HG02938 (cell line): ENCODE results near the gene SMTNL2.
"Not testable (repeated sequence)": the region's sequence is repeated elsewhere in the genome, so short reads cannot be mapped to it uniquely, and the experiment has no call there.

ENCODE experiments used
- ATAC-seq: cut with Tn5 transposase; IDR thresholded peaks from one replicate; pipeline ENCODE4 v1.9.1; 2021; ENCODE audit warnings: mild to moderate bottlenecking, moderate library complexity; ENCODE audit not compliant: unreplicated experiment

Gene SMTNL2

GRCh38 chr17:4599505-4600281 lies 15.4 kb downstream of the SMTNL2 start:
- no peak for ATAC-seq

DNA sequence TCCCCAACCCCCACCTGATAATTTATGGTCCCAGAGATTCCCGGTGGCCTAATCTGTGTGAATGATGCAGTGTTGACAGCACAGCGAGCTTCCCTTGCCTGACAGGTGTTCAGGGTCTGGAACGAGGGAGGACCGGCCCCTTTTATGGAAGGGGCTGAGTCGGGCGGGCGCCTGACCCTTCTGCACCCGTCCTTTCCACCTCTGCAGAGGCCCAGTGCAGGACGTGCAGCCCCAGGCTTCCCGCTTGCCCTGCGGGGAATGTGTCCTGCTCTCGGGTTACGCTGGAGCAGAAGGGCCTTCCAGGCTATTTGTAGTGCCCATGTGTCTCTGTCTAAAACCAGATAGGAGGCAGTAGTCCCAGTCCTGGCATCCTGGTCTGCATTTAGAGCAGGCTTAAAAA lies 16.2 kb downstream of the SMTNL2 start:
- ATAC-seq, result no peak

DNA sequence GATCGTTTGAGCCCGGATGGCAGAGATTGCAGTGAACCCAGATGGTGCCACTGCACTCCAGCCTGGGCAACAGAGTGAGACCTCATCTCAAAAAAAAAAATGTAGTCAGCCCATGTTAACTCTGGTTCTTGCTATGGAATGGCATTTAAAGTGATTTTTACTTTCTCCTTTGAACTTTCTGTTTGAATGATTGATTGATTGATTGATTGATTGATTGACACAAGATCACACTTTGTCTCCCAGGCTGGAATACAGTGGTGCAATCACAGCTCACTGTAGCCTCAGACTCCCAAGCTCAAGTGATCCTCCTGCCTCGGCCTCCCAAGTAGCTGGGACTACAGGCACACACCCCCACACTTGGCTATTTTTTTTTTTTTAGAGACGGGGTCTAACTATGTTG lies 17.0 kb downstream of the SMTNL2 start:
- no peak for ATAC-seq

DNA sequence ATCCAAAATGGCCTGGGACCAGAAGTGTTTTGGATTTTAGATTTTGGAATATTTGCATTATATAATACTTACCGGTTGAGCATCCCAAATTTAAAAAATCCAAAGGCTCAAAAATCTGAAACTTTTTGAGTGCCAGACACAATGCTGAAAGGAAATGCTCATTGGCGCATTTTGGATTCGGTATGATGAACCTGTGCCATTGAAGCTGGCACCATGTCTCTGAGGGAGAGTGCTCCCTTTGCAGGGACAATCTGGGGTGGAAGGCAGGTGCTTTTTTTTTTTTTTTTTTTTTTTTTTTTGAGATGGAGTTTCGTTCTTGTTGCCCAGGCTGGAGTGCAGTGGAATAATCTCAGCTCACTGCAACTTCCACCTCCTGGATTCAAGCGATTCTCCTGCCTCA lies 17.7 kb downstream of the SMTNL2 start:
- ATAC-seq, result no peak

DNA sequence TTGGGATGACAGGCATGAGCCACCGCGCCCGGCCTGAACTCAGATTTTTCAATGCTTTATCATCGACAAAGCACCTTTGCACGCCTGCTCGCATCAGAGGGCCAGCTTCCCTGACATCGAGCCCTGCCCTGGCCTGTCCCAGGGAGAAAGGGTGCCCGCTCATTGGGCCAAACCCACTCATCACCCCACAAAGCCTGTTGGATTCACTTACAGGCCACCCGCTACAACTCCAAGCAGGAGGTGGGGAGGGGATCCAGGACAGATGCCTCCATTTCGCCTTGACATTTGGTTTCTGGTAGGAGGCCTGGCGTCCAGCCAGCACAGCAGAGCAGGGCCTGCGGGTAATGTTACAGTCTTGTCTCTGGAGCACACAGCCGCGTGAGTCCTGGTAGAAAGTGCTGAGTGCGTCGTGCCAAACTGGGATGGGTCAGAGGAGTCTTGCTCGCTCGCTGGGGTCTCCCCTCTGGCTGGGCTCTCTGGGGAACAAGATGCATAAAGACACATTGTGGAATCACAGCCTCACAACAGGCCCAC lies 19.8 kb downstream of the SMTNL2 start:
- ATAC-seq, result no peak

- not testable (repeated sequence) for ATAC-seq
Measured at GRCh38 chr17:4604736-4605135, 20.4 kb downstream of the SMTNL2 start.

- ATAC-seq, result no peak
Measured at GRCh38 chr17:4605826-4606225, 21.5 kb downstream of the SMTNL2 start.

DNA sequence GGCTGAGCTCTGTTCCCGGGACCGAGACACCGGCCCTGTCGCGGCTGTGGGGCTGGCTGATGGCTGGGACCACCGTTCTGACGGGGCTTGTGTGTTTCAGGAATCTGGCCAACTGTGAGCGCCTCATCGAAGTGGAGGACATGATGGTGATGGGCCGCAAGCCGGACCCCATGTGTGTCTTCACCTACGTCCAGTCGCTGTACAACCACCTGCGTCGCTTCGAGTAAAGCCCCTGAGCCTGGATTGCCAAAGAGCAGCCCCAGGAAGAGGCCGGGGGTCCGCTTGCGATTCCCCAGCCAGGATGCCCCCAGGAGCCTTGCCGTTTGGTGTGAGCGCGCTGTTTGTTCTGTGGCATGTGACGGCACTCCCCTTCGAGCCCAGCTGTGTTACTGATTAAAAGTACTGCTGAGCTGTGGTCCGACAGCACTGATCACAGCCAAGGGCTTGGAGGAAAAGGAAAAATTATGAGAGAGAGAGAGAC lies 23.0 kb downstream of the SMTNL2 start:
- no peak for ATAC-seq

- ATAC-seq, result no peak
Measured at GRCh38 chr17:4607773-4608187, 23.5 kb downstream of the SMTNL2 start.

DNA sequence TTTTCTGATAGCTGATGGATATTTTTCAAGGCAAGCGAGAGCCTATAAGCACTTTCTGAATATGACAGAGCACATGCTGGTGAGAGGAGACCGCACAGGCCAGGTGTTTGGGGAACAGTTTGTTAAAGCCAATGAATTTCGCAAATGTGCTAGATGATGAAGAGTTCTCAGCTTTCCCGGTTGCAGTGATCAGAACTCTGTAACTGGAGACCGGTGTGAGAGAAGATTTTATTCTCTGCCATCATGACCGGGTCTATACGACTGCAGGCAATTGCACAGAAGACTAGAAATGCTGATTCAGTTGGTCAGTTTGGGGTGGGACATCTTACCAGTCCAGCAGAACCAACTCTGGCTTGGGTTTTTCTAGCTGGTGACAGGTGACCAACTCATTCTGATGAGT lies 25.4 kb downstream of the SMTNL2 start:
- no peak for ATAC-seq

GRCh38 chr17:4610162-4610561 lies 25.8 kb downstream of the SMTNL2 start:
- no peak for ATAC-seq

DNA sequence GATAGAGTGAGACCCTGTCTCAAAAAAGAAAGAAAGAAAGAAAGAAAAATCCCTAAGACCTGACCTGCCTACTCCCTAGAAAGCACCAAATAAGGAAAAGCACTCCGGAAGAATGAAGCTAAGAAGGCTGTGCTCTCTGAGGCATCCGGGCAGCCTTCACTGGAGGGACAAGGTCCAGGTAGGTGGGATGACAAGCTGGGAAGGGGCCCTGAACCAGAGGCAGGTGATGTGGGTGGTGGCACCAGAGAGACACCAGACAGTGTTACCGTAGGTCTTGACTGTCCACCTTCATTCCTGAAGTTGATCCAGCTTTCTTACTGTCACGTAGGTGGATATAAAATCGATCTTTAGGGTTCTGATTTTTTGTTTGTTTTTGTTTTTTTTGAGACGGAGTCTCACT lies 26.3 kb downstream of the SMTNL2 start:
- no peak for ATAC-seq

GRCh38 chr17:4616476-4616875 lies 32.1 kb downstream of the SMTNL2 start:
- no peak for ATAC-seq

DNA sequence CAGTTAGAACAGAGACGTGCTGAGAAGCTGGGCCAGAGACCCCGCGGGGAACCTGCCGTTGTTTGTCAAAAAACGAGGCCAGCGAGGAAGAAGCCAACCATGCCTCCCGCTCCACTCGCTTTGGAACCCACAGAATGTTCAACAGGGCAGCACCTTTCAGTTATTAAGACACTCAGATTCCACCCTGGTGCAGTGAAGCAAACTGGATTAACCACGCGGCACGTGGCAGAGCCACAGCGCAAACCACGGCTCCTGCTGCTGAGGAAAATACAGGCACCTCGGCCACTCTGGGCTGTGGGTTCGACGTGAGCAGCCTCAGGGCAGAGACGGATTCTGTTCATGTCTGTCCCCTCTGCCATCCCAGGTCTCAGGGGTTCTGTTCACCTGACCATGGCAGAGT lies 32.8 kb downstream of the SMTNL2 start:
- ATAC-seq, result no peak

- ATAC-seq, result no peak
Measured at GRCh38 chr17:4617590-4618351, 33.4 kb downstream of the SMTNL2 start.

- no peak for ATAC-seq
Measured at GRCh38 chr17:4620531-4621101, 36.3 kb downstream of the SMTNL2 start.

GRCh38 chr17:4622375-4622774 lies 38.0 kb downstream of the SMTNL2 start:
- no peak for ATAC-seq

- no peak for ATAC-seq
Measured at GRCh38 chr17:4623249-4623648, 38.9 kb downstream of the SMTNL2 start.

DNA sequence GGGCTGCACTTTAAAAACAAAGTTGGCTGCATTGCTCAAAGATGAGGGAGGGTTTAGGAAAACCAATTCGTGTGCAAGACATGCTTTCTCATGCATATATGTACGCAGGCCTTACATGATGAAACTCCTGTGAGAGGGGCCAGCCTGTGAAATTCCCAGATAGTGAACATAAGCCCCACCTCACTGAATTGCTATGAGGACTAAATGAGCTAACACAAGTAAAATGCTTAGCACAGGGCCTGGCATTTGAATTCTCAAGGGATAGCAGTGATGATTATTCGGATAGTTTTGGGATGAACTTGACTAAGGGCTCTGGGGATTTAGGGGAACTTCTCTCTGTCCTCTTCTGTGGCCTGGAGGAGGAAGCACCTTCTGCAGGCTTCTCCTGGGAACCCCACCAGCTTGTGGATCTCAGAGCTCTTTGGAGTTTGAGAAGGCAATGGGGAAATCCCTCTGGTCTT lies 40.2 kb downstream of the SMTNL2 start:
- not testable (repeated sequence) for ATAC-seq

- no peak for ATAC-seq
Measured at GRCh38 chr17:4625181-4625617, 40.9 kb downstream of the SMTNL2 start.

DNA sequence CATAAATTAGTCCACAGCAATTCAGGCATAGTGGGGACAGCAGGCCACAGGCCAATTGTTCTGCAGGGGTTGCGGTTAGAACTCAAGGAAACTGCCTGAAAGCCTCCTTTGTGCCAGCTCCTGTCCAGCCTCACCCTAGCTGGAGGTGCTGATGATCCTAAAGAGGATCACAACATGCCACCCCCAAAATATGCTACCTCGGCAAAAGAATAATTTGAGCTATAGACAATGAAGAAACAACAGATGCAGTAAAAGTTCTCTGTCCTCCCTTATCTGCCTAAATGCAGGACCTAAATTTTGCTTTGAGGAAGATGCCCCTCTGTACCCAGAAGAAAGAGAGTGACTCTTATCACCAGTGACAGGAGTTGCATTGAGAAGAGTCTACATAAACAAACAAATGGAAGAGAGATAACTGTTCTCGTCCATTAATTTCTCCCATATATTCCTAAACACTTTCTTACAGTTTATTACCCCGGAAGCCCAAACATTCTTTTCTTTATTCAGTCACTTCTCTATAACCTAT lies 42.5 kb downstream of the SMTNL2 start:
- no peak for ATAC-seq
